Stimulated activated naive CD8-positive, alpha-beta T cell treated with anti-CD3 and anti-CD28 coated beads, Interleukin-15, amount 100 ng/mL, for 72 hours (primary cell): ENCODE measurements around the gene CDKN2AIP.

Source experiments
- ATAC-seq: fragments of 150-1000 bp; cut with Tn5 transposase; 2 replicates; pipeline ENCODE4 v1.10.0; 2021; ENCODE audit warnings: mild to moderate bottlenecking, moderate library complexity
- DNase-seq, 2 donors: peaks; one replicate each; pipeline ENCODE4 v3.0.0; 2021 to 2022
- H3K27ac Mint-ChIP-seq, 2 donors: one replicate each; pipeline ENCODE4 v1.8.0; 2022; ENCODE audit warnings: mild to moderate bottlenecking in 2 of 2, mixed read lengths in 2 of 2, moderate library complexity in 2 of 2
- H3K27me3 Mint-ChIP-seq: one replicate; pipeline ENCODE4 v1.8.0; 2022; ENCODE audit warnings: mixed read lengths
- H3K4me1 Mint-ChIP-seq: one replicate; pipeline ENCODE4 v1.8.0; 2022; ENCODE audit warnings: mild to moderate bottlenecking, mixed read lengths
- H3K4me3 Mint-ChIP-seq, 2 donors: one replicate each; pipeline ENCODE4 v1.8.0; 2022; ENCODE audit warnings: mild to moderate bottlenecking in 2 of 2, mixed read lengths in 2 of 2, moderate library complexity in 1 of 2
- H3K9me3 Mint-ChIP-seq, 2 donors: one replicate each; pipeline ENCODE4 v1.8.0; 2022; ENCODE audit warnings: mixed read lengths in 2 of 2

Gene CDKN2AIP

GRCh38 chr4:183444214-183445096, at the start of gene CDKN2AIP:
TSS of gene CDKN2AIP (plus strand) at chr4:183444636. CDS start at chr4:183444798, 162 bp downstream.
- Mint-ChIP-seq H3K9me3 (no peaks in the 10 kb centered on the region), H3K4me1 (peaks cover 34% of the 10 kb centered on the region), H3K27me3 (no peaks in the 10 kb centered on the region), H3K4me3 (peak within 1 kb of the TSS; percentile 95 to 100), H3K27ac (peak within 1 kb of the TSS; percentile 98 to 99)
- DNase-seq, result peak; percentile 96
- peak; percentile 91 for ATAC-seq

- no peak for ATAC-seq
- peaks cover 45% of the 10 kb centered on the region for H3K4me1 Mint-ChIP-seq
- DNase-seq, result no peak
- no peak overlapping the region for H3K27ac Mint-ChIP-seq
- no peaks in the 10 kb centered on the region for H3K9me3 Mint-ChIP-seq
- H3K27me3 Mint-ChIP-seq, result peaks cover 19% of the 10 kb centered on the region
- H3K4me3 Mint-ChIP-seq, result no peak overlapping the region
Observed at GRCh38 chr4:183395395-183395794, 49.0 kb upstream of the CDKN2AIP start.

GRCh38 chr4:183396227-183396637, 48.2 kb upstream of the CDKN2AIP start:
- H3K9me3 Mint-ChIP-seq, result no peaks in the 10 kb centered on the region
- ATAC-seq (peak; percentile 84), DNase-seq (peak in 1 of 2 donors; percentile 32)
- no peak overlapping the region for H3K4me3 Mint-ChIP-seq
- peaks cover 13% of the 10 kb centered on the region for H3K27me3 Mint-ChIP-seq
- H3K27ac Mint-ChIP-seq, result no peak overlapping the region
- H3K4me1 Mint-ChIP-seq, result peaks cover 44% of the 10 kb centered on the region

- peaks cover 40% of the 10 kb centered on the region for H3K4me1 Mint-ChIP-seq
- H3K27me3 Mint-ChIP-seq, result peaks cover 7% of the 10 kb centered on the region
- peak overlapping the region; percentile 86 to 87 for H3K4me3 Mint-ChIP-seq
- ATAC-seq, result no peak
- H3K9me3 Mint-ChIP-seq, result no peaks in the 10 kb centered on the region
- DNase-seq, result no peak
- H3K27ac Mint-ChIP-seq, result peak overlapping the region; percentile 20 to 85
Observed at GRCh38 chr4:183397741-183398297, 46.6 kb upstream of the CDKN2AIP start.

GRCh38 chr4:183398298-183399125, 45.9 kb upstream of the CDKN2AIP start:
- Mint-ChIP-seq H3K4me1 (peaks cover 43% of the 10 kb centered on the region), H3K4me3 (peak overlapping the region; percentile 86 to 87), H3K27ac (peak overlapping the region; percentile 20 to 91), H3K27me3 (peaks cover 7% of the 10 kb centered on the region), H3K9me3 (no peaks in the 10 kb centered on the region)
- DNase-seq, result peak; percentile 68 to 72
- ATAC-seq, result peak; percentile 84

GRCh38 chr4:183399126-183399522, 45.3 kb upstream of the CDKN2AIP start:
- H3K4me3 Mint-ChIP-seq, result peak overlapping the region; percentile 86 to 87
- no peaks in the 10 kb centered on the region for H3K9me3 Mint-ChIP-seq
- peaks cover 43% of the 10 kb centered on the region for H3K4me1 Mint-ChIP-seq
- ATAC-seq (peak; percentile 23), DNase-seq (no peak)
- no peak overlapping the region for H3K27ac Mint-ChIP-seq
- peaks cover 7% of the 10 kb centered on the region for H3K27me3 Mint-ChIP-seq

GRCh38 chr4:183399616-183400015, 44.8 kb upstream of the CDKN2AIP start:
- no peak for DNase-seq
- peaks cover 43% of the 10 kb centered on the region for H3K4me1 Mint-ChIP-seq
- no peak for ATAC-seq
- H3K27ac Mint-ChIP-seq, result no peak overlapping the region
- H3K9me3 Mint-ChIP-seq, result no peaks in the 10 kb centered on the region
- H3K4me3 Mint-ChIP-seq, result no peak overlapping the region
- peaks cover 7% of the 10 kb centered on the region for H3K27me3 Mint-ChIP-seq

- peaks cover 43% of the 10 kb centered on the region for H3K4me1 Mint-ChIP-seq
- peaks cover 7% of the 10 kb centered on the region for H3K27me3 Mint-ChIP-seq
- H3K4me3 Mint-ChIP-seq, result no peak overlapping the region
- ATAC-seq (no peak), DNase-seq (no peak)
- H3K27ac Mint-ChIP-seq, result no peak overlapping the region
- H3K9me3 Mint-ChIP-seq, result no peaks in the 10 kb centered on the region
Observed at GRCh38 chr4:183400035-183400434, 44.4 kb upstream of the CDKN2AIP start.

- Mint-ChIP-seq H3K9me3 (no peaks in the 10 kb centered on the region), H3K4me3 (no peak overlapping the region), H3K27ac (no peak overlapping the region), H3K4me1 (peaks cover 40% of the 10 kb centered on the region), H3K27me3 (peaks cover 7% of the 10 kb centered on the region)
- ATAC-seq (no peak), DNase-seq (no peak)
Observed at GRCh38 chr4:183401473-183401872, 43.0 kb upstream of the CDKN2AIP start.

GRCh38 chr4:183402771-183403170, 41.7 kb upstream of the CDKN2AIP start:
- no peak for DNase-seq
- no peak overlapping the region for H3K4me3 Mint-ChIP-seq
- peaks cover under 1% of the 10 kb centered on the region for H3K27me3 Mint-ChIP-seq
- H3K9me3 Mint-ChIP-seq, result no peaks in the 10 kb centered on the region
- no peak overlapping the region for H3K27ac Mint-ChIP-seq
- ATAC-seq, result no peak
- peaks cover 32% of the 10 kb centered on the region for H3K4me1 Mint-ChIP-seq

GRCh38 chr4:183403486-183403885, 41.0 kb upstream of the CDKN2AIP start:
- Mint-ChIP-seq H3K9me3 (no peaks in the 10 kb centered on the region), H3K27me3 (no peaks in the 10 kb centered on the region), H3K27ac (no peak overlapping the region), H3K4me1 (peaks cover 29% of the 10 kb centered on the region), H3K4me3 (no peak overlapping the region)
- DNase-seq, result no peak
- ATAC-seq, result no peak

- H3K9me3 Mint-ChIP-seq, result no peaks in the 10 kb centered on the region
- no peak for DNase-seq
Observed at GRCh38 chr4:183403961-183404360, 40.5 kb upstream of the CDKN2AIP start.

GRCh38 chr4:183405303-183405702, 39.1 kb upstream of the CDKN2AIP start:
- H3K9me3 Mint-ChIP-seq, result no peaks in the 10 kb centered on the region
- DNase-seq (no peak), ATAC-seq (no peak)
- H3K27me3 Mint-ChIP-seq, result no peaks in the 10 kb centered on the region
- no peak overlapping the region for H3K4me3 Mint-ChIP-seq
- peaks cover 21% of the 10 kb centered on the region for H3K4me1 Mint-ChIP-seq
- H3K27ac Mint-ChIP-seq, result no peak overlapping the region

More at GRCh38 chr4:183403961-183404360, 40.5 kb upstream of the CDKN2AIP start:
- Mint-ChIP-seq H3K4me3 (no peak overlapping the region), H3K27ac (no peak overlapping the region), H3K27me3 (no peaks in the 10 kb centered on the region), H3K4me1 (peaks cover 25% of the 10 kb centered on the region)
- no peak for ATAC-seq

- Mint-ChIP-seq H3K27ac (peak overlapping the region; percentile 35 to 80), H3K27me3 (no peaks in the 10 kb centered on the region), H3K4me3 (peak overlapping the region; percentile 75 to 85), H3K4me1 (peaks cover 20% of the 10 kb centered on the region), H3K9me3 (no peaks in the 10 kb centered on the region)
- ATAC-seq (peak; percentile 98), DNase-seq (peak; percentile 95 to 96)
Observed at GRCh38 chr4:183407128-183407585, 37.3 kb upstream of the CDKN2AIP start.

- DNase-seq (no peak), ATAC-seq (no peak)
- peak overlapping the region; percentile 75 to 85 for H3K4me3 Mint-ChIP-seq
- H3K9me3 Mint-ChIP-seq, result no peaks in the 10 kb centered on the region
- peak overlapping the region; percentile 3 to 95 for H3K27ac Mint-ChIP-seq
- no peaks in the 10 kb centered on the region for H3K27me3 Mint-ChIP-seq
- H3K4me1 Mint-ChIP-seq, result peaks cover 13% of the 10 kb centered on the region
Observed at GRCh38 chr4:183407635-183408464, 36.6 kb upstream of the CDKN2AIP start.
